Astrocyte (in vitro differentiated cells and primary cell): ENCODE measurements around the gene BEST4.

Experiments used
- EZH2 ChIP-seq: IDR thresholded peaks from 2 replicates; pipeline ENCODE4 v1.6.1; 2012; ENCODE audit warnings: mild to moderate bottlenecking, low read length, inconsistent platforms; ENCODE audit not compliant: insufficient read depth
- TF ChIP-seq, protein P1 (sequence below): IDR thresholded peaks from 2 replicates; pipeline ENCODE4 v1.5.1; 2011; ENCODE audit warnings: low read depth, mild to moderate bottlenecking, inconsistent platforms, low read length, moderate library complexity; ENCODE audit not compliant: insufficient read depth

DNA sequence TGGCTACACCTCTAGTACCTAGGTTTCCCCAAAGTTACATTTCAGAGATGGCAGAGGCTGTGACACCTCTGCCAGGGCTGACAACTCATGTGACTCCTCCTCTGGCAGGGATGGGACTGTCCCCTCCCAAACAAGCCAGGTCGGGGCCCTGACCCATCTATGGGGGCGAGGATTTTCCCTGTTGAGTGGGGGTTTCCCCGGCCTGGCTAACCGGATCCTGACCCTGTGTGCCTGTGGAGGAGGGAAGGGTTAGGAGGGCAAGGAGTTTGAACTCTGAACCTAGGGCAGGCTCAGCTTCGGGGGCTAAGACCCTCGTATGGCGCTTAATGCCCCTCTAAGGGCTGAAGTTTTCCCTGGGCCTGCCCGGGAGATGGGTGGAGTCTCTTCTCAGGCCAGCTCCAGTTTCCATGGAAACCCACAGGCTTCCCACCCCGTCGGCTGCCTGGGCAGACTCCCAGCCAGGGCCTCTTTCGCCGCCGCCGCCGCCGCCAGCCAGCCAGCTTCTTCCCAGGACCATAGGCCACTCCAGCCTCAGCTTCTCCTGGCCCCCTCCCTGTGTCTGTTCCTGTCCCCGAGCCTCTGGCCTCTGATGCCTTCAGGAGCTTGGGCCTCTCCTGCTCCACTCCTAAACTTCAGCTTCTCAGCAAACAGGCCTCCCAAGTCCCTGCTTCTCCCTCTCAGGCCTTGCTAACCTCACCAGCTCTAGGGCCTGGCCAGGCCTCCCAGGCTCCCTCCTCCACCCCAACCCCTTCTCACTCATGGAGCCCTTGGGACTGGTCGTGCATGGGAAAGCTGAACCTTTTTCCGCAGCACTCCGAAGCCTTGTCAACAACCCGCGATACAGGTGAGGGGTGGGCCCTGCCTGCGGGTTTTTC is 20.3 kb upstream of the BEST4 start, which contains the start of gene BTBD19:
- TF ChIP-seq, protein P1, sequence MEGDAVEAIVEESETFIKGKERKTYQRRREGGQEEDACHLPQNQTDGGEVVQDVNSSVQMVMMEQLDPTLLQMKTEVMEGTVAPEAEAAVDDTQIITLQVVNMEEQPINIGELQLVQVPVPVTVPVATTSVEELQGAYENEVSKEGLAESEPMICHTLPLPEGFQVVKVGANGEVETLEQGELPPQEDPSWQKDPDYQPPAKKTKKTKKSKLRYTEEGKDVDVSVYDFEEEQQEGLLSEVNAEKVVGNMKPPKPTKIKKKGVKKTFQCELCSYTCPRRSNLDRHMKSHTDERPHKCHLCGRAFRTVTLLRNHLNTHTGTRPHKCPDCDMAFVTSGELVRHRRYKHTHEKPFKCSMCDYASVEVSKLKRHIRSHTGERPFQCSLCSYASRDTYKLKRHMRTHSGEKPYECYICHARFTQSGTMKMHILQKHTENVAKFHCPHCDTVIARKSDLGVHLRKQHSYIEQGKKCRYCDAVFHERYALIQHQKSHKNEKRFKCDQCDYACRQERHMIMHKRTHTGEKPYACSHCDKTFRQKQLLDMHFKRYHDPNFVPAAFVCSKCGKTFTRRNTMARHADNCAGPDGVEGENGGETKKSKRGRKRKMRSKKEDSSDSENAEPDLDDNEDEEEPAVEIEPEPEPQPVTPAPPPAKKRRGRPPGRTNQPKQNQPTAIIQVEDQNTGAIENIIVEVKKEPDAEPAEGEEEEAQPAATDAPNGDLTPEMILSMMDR: no peak
- no peak for TF ChIP-seq EZH2
